ENCODE results near the gene CD99. TPM values are rescaled to one million over a fixed set of nuclear protein-coding genes. Genes with fewer than 3 reads are reported as not detected.
"Not testable (repeated sequence)": the region's sequence is repeated elsewhere in the genome, so short reads cannot be mapped to it uniquely, and the experiment has no call there.

CD99 gene
- total and polyA plus RNA-seq, 9 of the 15 experiments (the other 6 are each of a cell fraction or from before 2014, with no cell fraction given) = 5.0 to 55.3 (median 34.5) TPM

DNA sequence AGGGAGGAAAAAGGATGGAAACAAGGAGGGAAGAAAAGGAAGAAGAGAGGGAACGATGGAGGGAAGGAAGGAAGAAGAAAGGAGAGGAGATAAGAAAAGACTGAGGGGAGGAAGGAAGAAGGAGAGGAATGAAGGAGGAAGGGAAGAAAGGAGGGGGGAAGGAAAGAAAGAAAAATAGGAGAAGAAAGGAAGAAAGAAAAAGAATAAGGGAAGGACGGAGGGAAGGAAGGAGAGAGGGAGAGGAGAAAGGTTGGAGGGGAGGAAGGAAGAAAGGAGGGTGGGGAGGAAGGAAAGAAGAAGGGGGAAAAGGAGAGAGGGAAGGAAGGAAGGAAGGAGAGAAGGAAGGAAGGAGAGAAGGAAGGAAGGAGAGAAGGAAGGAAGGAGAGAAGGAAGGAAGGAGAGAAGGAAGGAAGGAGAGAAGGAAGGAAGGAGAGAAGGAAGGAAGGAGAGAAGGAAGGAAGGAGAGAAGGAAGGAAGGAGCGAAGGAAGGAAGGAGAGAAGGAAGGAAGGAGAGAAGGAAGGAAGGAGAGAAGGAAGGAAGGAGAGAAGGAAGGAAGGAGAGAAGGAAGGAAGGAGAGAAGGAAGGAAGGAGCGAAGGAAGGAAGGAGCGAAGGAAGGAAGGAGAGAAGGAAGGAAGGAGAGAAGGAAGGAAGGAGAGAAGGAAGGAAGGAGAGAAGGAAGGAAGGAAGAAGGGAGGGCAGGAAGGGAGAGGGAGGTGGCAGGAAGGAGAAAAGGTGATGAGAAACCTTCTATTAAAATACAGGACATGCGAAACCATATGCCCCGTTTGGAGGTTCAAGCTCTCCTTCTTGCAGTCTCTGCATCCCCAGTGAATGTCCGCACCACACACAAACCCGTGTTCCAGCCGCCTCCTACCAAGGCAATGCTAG lies 82.3 kb downstream of the CD99 start:
- H3K27me3 ChIP-seq (ENCODE audit: control insufficient read depth in 2 of 2, insufficient read depth in 2 of 2, low read length in 2 of 2); FAIRE-seq; ATAC-seq; POLR2A ChIA-PET; H2AFZ ChIP-seq (ENCODE audit: low read depth, low read length); H3K36me3 ChIP-seq (ENCODE audit: control insufficient read depth, insufficient read depth, low read length); H4K20me1 ChIP-seq (replicated peaks; ENCODE audit: control insufficient read depth, insufficient read depth, low read length); in situ Hi-C loops (cut with MboI); DNase-seq (ENCODE audit: extremely low read depth in 1 of 4, low spot score in 3 of 4); BruUV-seq (replicated peaks); H3K4me1 ChIP-seq (replicated peaks in 1 of 2; ENCODE audit: control insufficient read depth in 2 of 2, insufficient read depth in 2 of 2, low read length in 2 of 2); H3K79me2 ChIP-seq (ENCODE audit: control insufficient read depth, insufficient read depth, low read length); H3K9ac ChIP-seq (ENCODE audit: insufficient read depth in 1 of 2, low read depth in 2 of 2, low read length in 2 of 2); H3K4me2 ChIP-seq (ENCODE audit: insufficient read depth, low read length); H3K4me3 ChIP-seq; intact Hi-C loops (cut with micrococcal nuclease); CTCF ChIA-PET (ENCODE audit: low intra/inter-chr PET ratio); H3K9me1 ChIP-seq (ENCODE audit: control insufficient read depth, insufficient read depth, low read length); H3K9me3 ChIP-seq (replicated peaks; ENCODE audit: control insufficient read depth, insufficient read depth, low read depth, low read length); H3K27ac ChIP-seq (ENCODE audit: extremely low read depth, low read depth, low read length): not testable (repeated sequence)
- peak; percentile 96 for TF ChIP-seq ZNF512 (tag; IDR thresholded peaks at IDR 0.05)
- WGBS (ENCODE audit: insufficient coverage, low coverage, missing lambda C conversion rate) = 0% methylated on average over 6 of the region's 10 CpGs

- Histone ChIP-seq H3K9ac (ENCODE audit: insufficient read depth in 1 of 2, low read depth in 2 of 2, low read length in 2 of 2) (no peak overlapping the region), H3K4me3 (no peak overlapping the region), H2AFZ (ENCODE audit: low read depth, low read length) (no peak overlapping the region), H3K4me2 (ENCODE audit: insufficient read depth, low read length) (no peak overlapping the region), H3K9me3 (replicated peaks; ENCODE audit: control insufficient read depth, insufficient read depth, low read depth, low read length) (no peaks in the 10 kb centered on the region), H3K36me3 (ENCODE audit: control insufficient read depth, insufficient read depth, low read length) (no peaks in the 10 kb centered on the region), H3K79me2 (ENCODE audit: control insufficient read depth, insufficient read depth, low read length) (no peaks in the 10 kb centered on the region), H3K27me3 (ENCODE audit: control insufficient read depth in 2 of 2, insufficient read depth in 2 of 2, low read length in 2 of 2) (0 out of 5 replicates have a peak, but pooled peaks cover 0 to 5% of the 10 kb centered on the region in 2 experiments), H3K27ac (ENCODE audit: extremely low read depth, low read depth, low read length) (no peak overlapping the region), H3K4me1 (replicated peaks in 1 of 2; ENCODE audit: control insufficient read depth in 2 of 2, insufficient read depth in 2 of 2, low read length in 2 of 2) (no peaks in the 10 kb centered on the region), H3K9me1 (ENCODE audit: control insufficient read depth, insufficient read depth, low read length) (no peaks in the 10 kb centered on the region), H4K20me1 (replicated peaks; ENCODE audit: control insufficient read depth, insufficient read depth, low read length) (no peaks in the 10 kb centered on the region)
- FAIRE-seq = no peak
- intact Hi-C loops (cut with micrococcal nuclease) (no loop called here), in situ Hi-C loops (cut with MboI) (no loop called here)
- no TSS peak for BruUV-seq (replicated peaks)
- DNase-seq (ENCODE audit: extremely low read depth in 1 of 4, low spot score in 3 of 4) = no peak
- WGBS (ENCODE audit: insufficient coverage, low coverage, missing lambda C conversion rate) = 3% methylated on average over 5 of the region's 5 CpGs
- POLR2A ChIA-PET = no interaction called here
- CTCF ChIA-PET (ENCODE audit: low intra/inter-chr PET ratio) = no interaction called here
- ATAC-seq = no peak
- TF ChIP-seq POLR3G (IDR thresholded peaks at IDR 0.05; ENCODE audit: extremely low read depth, insufficient read length, insufficient replicate concordance) (no peak), IRF2 (CRISPR knock-in tag; IDR thresholded peaks at IDR 0.05) (no peak), ZNF41 (CRISPR knock-in tag; conservative IDR thresholded peaks at IDR 0.05) (no peak), FOXA1 (IDR thresholded peaks at IDR 0.05; ENCODE audit: borderline replicate concordance) (no peak), HNRNPUL1 (IDR thresholded peaks at IDR 0.05; ENCODE audit: low read length) (no peak), ARID4B (CRISPR knock-in tag; IDR thresholded peaks at IDR 0.05) (no peak), ZNF668 (CRISPR knock-in tag; IDR thresholded peaks at IDR 0.05) (no peak)
These were observed 83.0 kb downstream of the CD99 start for GRCh38 chrX:2774057-2774456.
